ENCODE measurements around the gene RFLNA.

Gene RFLNA, protein sequence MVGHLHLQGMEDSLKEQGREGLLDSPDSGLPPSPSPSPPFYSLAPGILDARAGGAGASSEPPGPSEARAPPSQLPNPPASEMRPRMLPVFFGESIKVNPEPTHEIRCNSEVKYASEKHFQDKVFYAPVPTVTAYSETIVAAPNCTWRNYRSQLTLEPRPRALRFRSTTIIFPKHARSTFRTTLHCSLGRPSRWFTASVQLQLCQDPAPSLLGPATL

GRCh38 chr12:124294780-124295341 lies at the start of gene RFLNA:
Gene RFLNA (plus strand): TSS chr12:124295093. CDS start chr12:124295430, 337 bp downstream.
- TF ChIP-seq CTCF (conservative IDR thresholded peaks at IDR 0.05; ENCODE audit: low read depth, low read length): no peak
- peak within 1 kb of the TSS; percentile 55 for H3K4me3 ChIP-seq (ENCODE audit: low read depth, low read length)
- DNase-seq (ENCODE audit: low read depth): no peak

DNA sequence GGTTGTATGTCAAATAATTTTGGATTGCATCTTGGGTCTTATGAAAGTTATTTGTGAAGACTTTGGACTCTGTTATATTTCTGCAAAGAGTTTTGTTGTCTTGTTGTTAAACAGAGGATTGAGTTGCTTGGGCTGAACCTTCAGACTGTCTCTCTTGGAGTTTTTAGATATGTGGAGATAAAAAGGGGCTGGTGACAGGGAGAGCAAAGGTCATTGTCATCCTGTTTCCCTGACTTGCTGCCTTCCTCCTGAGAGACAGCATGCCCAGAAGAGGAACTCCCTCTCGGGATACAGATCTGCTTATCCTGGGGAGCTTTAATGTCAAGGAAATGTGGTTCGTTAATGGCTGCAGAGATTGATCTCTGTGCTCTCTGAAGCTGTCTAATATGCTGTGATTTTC lies 47.6 kb upstream of the RFLNA start:
- no peak for TF ChIP-seq CTCF (conservative IDR thresholded peaks at IDR 0.05; ENCODE audit: low read depth, low read length)
- no peak for DNase-seq (ENCODE audit: low read depth)
- no peak overlapping the region for H3K4me3 ChIP-seq (ENCODE audit: low read depth, low read length)

- TF ChIP-seq CTCF (conservative IDR thresholded peaks at IDR 0.05; ENCODE audit: low read depth, low read length): no peak
- DNase-seq (ENCODE audit: low read depth): no peak
- no peak overlapping the region for H3K4me3 ChIP-seq (ENCODE audit: low read depth, low read length)
These were observed 45.7 kb upstream of the RFLNA start for GRCh38 chr12:124248941-124249825.

GRCh38 chr12:124251186-124251585 lies 43.7 kb upstream of the RFLNA start:
- no peak overlapping the region for H3K4me3 ChIP-seq (ENCODE audit: low read depth, low read length)
- no peak for TF ChIP-seq CTCF (conservative IDR thresholded peaks at IDR 0.05; ENCODE audit: low read depth, low read length)
- no peak for DNase-seq (ENCODE audit: low read depth)

- no peak overlapping the region for H3K4me3 ChIP-seq (ENCODE audit: low read depth, low read length)
- DNase-seq (ENCODE audit: low read depth): no peak
- TF ChIP-seq CTCF (conservative IDR thresholded peaks at IDR 0.05; ENCODE audit: low read depth, low read length): no peak
These were observed 41.9 kb upstream of the RFLNA start for GRCh38 chr12:124252964-124253363.

DNA sequence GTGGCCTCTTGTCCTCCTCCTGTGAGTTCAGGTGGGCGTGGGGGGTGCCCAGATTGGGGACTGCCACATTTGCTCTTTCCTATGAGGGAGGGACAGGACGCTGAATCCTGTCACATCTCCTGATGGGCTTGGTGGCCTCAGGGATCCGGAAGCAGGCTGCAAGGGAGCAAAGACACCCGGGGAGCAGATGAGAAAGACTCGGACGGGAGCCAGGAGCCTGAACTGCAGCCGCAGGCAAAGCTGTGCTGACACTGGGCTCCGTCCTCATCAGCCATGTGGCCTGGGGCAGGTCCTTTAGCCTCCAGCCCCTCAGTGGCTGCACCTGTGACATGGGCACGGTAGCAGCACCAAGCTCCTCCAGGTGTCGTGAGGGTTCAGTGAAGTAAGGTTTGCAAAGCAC lies 40.8 kb upstream of the RFLNA start:
- no peak for TF ChIP-seq CTCF (conservative IDR thresholded peaks at IDR 0.05; ENCODE audit: low read depth, low read length)
- H3K4me3 ChIP-seq (ENCODE audit: low read depth, low read length): no peak overlapping the region
- no peak for DNase-seq (ENCODE audit: low read depth)

All from choroid plexus epithelial cell (primary cell).